ENCODE measurements around the gene ZDHHC8. TPM values are rescaled to one million over a fixed set of nuclear protein-coding genes. Genes with fewer than 3 reads are reported as not detected.
A peak's percentile ranks its signal among the peaks of the same experiment; 100 is the strongest.

Gene ZDHHC8
- total RNA-seq: 88.0 TPM
- long read RNA-seq, full-length matches to known transcripts: 3 of 110 reads
- long read RNA-seq, partial matches to known transcripts: 65 of 110 reads
- long read RNA-seq, other reads (novel, unspliced or antisense): 42 of 110 reads

- intact Hi-C loops (cut with DNase I): no loop called here
- no peak for TF ChIP-seq CTCF (IDR thresholded peaks at IDR 0.05)
- Histone ChIP-seq H3K9me3 (no peaks in the 10 kb centered on the region), H3K27ac (peak within 1 kb of the TSS; percentile 92), H3K27me3 (no peaks in the 10 kb centered on the region), H3K4me1 (peaks cover 36% of the 10 kb centered on the region), H3K4me3 (peak within 1 kb of the TSS; percentile 96), H3K36me3 (peaks cover 7% of the 10 kb centered on the region)
- DNase-seq: peak; percentile 78
- ATAC-seq: peak; percentile 69
Observed at GRCh38 chr22:20131597-20131858, at the start of gene ZDHHC8. Gene ZDHHC8, plus strand, starts transcription at chr22:20131804. Its CDS starts 144 bp downstream, at chr22:20131948.

- no peak for ATAC-seq
- no peak for DNase-seq
- Histone ChIP-seq H3K36me3 (peaks cover 30% of the 10 kb centered on the region), H3K4me1 (peaks cover 38% of the 10 kb centered on the region), H3K9me3 (no peaks in the 10 kb centered on the region), H3K27ac (no peak overlapping the region), H3K4me3 (no peak overlapping the region), H3K27me3 (no peaks in the 10 kb centered on the region)
- no peak for TF ChIP-seq CTCF (IDR thresholded peaks at IDR 0.05)
- intact Hi-C loops (cut with DNase I): no loop called here
Observed at GRCh38 chr22:20083157-20083890, 48.3 kb upstream of the ZDHHC8 start.

GRCh38 chr22:20083891-20084546 is 47.6 kb upstream of the ZDHHC8 start:
- Histone ChIP-seq H3K36me3 (peaks cover 37% of the 10 kb centered on the region), H3K9me3 (no peaks in the 10 kb centered on the region), H3K27ac (no peak overlapping the region), H3K4me1 (peaks cover 38% of the 10 kb centered on the region), H3K4me3 (no peak overlapping the region), H3K27me3 (no peaks in the 10 kb centered on the region)
- DNase-seq (no peak), ATAC-seq (no peak)
- intact Hi-C loops (cut with DNase I): no loop called here
- no peak for TF ChIP-seq CTCF (IDR thresholded peaks at IDR 0.05)

- H3K4me3 ChIP-seq: no peak overlapping the region
- intact Hi-C loops (cut with DNase I): no loop called here
- no peaks in the 10 kb centered on the region for H3K27me3 ChIP-seq
- no peak overlapping the region for H3K27ac ChIP-seq
- no peak for ATAC-seq
- peaks cover 45% of the 10 kb centered on the region for H3K36me3 ChIP-seq
- TF ChIP-seq CTCF (IDR thresholded peaks at IDR 0.05): no peak
- no peak for DNase-seq
- H3K9me3 ChIP-seq: no peaks in the 10 kb centered on the region
- peaks cover 38% of the 10 kb centered on the region for H3K4me1 ChIP-seq
Observed at GRCh38 chr22:20084547-20085413, 46.8 kb upstream of the ZDHHC8 start.

- TF ChIP-seq CTCF (IDR thresholded peaks at IDR 0.05): no peak
- no peak for DNase-seq
Observed at GRCh38 chr22:20085651-20086050, 46.0 kb upstream of the ZDHHC8 start.

More at GRCh38 chr22:20085651-20086050, 46.0 kb upstream of the ZDHHC8 start:
- peaks cover 38% of the 10 kb centered on the region for H3K4me1 ChIP-seq
- no peaks in the 10 kb centered on the region for H3K9me3 ChIP-seq
- no peak overlapping the region for H3K4me3 ChIP-seq
- ATAC-seq: no peak
- no peaks in the 10 kb centered on the region for H3K27me3 ChIP-seq
- intact Hi-C loops (cut with DNase I): no loop called here
- peaks cover 53% of the 10 kb centered on the region for H3K36me3 ChIP-seq
- H3K27ac ChIP-seq: no peak overlapping the region

Measured in upper lobe of right lung (tissue), 1 donor.